ENCODE measurements around the gene LIPG.

Gene LIPG

GRCh38 chr18:49613641-49614151, 51.8 kb downstream of the LIPG start:
- no peak for DNase-seq

GRCh38 chr18:49616618-49617328, 54.9 kb downstream of the LIPG start:
- no peak for DNase-seq

GRCh38 chr18:49617329-49617695, 55.5 kb downstream of the LIPG start:
- DNase-seq, result no peak

GRCh38 chr18:49617865-49618264, 56.0 kb downstream of the LIPG start:
- DNase-seq, result no peak

GRCh38 chr18:49618742-49619681, 57.2 kb downstream of the LIPG start:
- no peak for DNase-seq

GRCh38 chr18:49619801-49620200, 57.9 kb downstream of the LIPG start:
- DNase-seq, result no peak

- no peak for DNase-seq
Observed at GRCh38 chr18:49621301-49621700, 59.4 kb downstream of the LIPG start.

GRCh38 chr18:49621717-49622351, 60.0 kb downstream of the LIPG start:
- DNase-seq, result no peak

GRCh38 chr18:49623571-49623970, 61.7 kb downstream of the LIPG start:
- no peak for DNase-seq

- no peak for DNase-seq
Observed at GRCh38 chr18:49625021-49625691, 63.3 kb downstream of the LIPG start.

- no peak for DNase-seq
Observed at GRCh38 chr18:49626842-49627467, 65.1 kb downstream of the LIPG start.

- no peak for DNase-seq
Observed at GRCh38 chr18:49628119-49628518, 66.3 kb downstream of the LIPG start.

- DNase-seq, result no peak
Observed at GRCh38 chr18:49628881-49629795, 67.3 kb downstream of the LIPG start.

GRCh38 chr18:49630246-49630699, 68.4 kb downstream of the LIPG start:
- DNase-seq, result no peak

- no peak for DNase-seq
Observed at GRCh38 chr18:49631146-49631866, 69.4 kb downstream of the LIPG start.

GRCh38 chr18:49632588-49632987, 70.7 kb downstream of the LIPG start:
- DNase-seq, result no peak

GRCh38 chr18:49638209-49638785, 76.4 kb downstream of the LIPG start:
- no peak for DNase-seq

- DNase-seq, result no peak
Observed at GRCh38 chr18:49638891-49639557, 77.2 kb downstream of the LIPG start.

- no peak for DNase-seq
Observed at GRCh38 chr18:49639643-49640391, 78.0 kb downstream of the LIPG start.

Data from 8988T (cell line).